GM18858 (cell line): ENCODE results near the gene PSMD11.
A peak's percentile ranks its signal among the peaks of the same experiment; 100 is the strongest.
"Not testable (repeated sequence)": the region's sequence is repeated elsewhere in the genome, so short reads cannot be mapped to it uniquely, and the experiment has no call there.

ENCODE experiments used
- ATAC-seq: cut with Tn5 transposase; IDR thresholded peaks from one replicate; pipeline ENCODE4 v1.9.1; 2021; ENCODE audit not compliant: unreplicated experiment

Gene PSMD11

DNA sequence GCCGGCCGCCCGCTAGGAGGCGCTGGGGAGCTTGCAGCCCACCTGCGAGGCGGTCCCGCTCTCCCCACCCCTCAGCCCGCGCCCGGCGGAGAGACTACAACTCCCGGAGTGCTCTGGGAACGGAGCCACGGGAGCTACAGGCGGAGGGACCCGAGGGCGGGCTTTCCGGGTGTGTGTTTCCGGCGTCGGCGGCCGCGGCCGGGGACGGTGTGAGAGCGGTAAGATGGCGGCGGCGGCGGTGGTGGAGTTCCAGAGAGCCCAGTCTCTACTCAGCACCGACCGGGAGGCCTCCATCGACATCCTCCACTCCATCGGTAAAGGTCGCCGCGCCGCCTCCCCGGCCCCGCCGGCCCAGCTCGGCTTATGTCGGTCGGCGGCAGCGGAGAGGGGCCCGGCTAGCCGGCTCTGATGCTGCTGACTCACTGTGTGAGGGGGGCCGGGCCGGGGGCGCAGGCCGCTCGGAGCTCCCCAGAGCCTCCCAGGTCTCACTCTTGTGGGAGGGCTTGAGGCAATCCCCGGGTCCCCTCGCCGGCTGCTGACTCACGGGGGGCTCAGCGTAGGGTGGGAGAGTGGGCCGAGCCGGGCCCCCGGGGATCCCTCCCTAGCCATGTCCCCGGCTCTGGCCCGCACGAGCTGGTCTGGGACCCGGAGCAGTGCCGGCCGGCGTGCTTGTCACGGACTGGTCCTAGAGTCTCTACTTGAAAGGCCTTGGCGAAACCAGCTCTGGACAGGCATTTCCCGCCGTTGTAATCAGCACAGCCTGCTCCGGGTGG lies at the start of gene PSMD11:
PSMD11 (plus strand) TSS at position 210 of the 773 bp plus-strand sequence; CDS start at position 224, 14 bp downstream.
- peak; percentile 82 for ATAC-seq

DNA sequence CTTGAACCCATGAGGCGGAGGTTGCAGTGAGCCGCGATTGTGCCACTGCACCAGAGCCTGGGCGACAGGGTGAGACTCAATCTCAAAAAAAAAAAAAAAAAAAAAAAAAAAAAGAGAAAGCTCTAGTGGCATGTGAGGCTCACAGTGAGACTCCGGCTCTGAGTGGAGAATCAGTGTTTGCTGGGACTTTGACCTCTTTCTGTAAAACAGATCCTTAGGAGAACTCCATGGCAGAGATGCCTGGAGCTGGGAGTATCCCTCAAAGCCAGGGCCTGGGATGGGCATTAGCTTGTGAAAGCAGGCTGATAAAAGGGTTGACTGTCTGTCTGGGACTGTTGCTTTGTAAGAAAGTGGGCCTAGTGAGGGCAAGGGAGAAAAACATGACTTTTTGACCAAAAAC lies 48.0 kb upstream of the PSMD11 start:
- ATAC-seq, result no peak

DNA sequence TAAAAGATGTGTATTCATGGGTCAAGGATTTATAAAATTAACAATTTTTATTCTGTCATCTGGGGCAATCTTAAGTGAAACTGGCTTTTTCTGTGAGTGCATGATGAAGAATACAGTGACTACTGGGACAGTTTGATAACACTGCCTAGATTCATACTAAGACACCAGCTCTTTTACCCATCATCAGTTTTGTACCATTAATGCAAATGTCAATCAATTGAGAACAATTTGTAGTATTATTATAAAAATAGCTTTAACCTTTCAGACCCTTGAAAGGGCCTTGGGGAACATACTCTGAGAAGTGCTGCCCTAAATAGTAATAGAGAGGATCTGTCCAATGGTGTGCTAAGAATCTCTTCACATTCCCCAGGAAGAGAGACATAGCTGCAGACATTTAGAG lies 45.4 kb upstream of the PSMD11 start:
- ATAC-seq, result no peak

- ATAC-seq, result not testable (repeated sequence)
Observed at GRCh38 chr17:32410085-32410484, 34.2 kb upstream of the PSMD11 start.

GRCh38 chr17:32426894-32427293 lies 17.4 kb upstream of the PSMD11 start:
- no peak for ATAC-seq

- no peak for ATAC-seq
Observed at GRCh38 chr17:32429598-32429997, 14.7 kb upstream of the PSMD11 start.

DNA sequence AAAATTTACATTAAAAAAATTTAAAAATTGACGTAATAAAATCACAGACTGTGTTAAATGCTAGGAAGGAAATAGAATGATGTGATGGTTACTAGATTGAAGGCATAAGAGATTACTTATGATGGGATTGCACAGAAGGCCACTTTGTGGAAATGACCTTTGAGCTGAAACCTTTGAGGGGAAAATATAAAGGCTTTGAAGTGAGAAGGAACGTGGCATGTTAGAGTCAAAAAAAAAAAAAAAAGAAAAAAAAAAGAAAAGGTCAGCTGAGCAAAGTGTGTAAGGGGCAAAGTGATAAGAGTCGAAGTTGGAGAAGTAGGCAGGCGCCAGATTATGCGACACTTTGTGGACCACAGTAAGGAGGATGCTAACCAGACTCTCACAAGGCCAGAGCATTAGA lies 3.6 kb upstream of the PSMD11 start:
- no peak for ATAC-seq

- no peak for ATAC-seq
Observed at GRCh38 chr17:32441886-32442285, 2.4 kb upstream of the PSMD11 start.

GRCh38 chr17:32443827-32444300 lies 446 bp upstream of the PSMD11 start:
- no peak for ATAC-seq

GRCh38 chr17:32445074-32445415 lies 735 bp downstream of the PSMD11 start:
- no peak for ATAC-seq

DNA sequence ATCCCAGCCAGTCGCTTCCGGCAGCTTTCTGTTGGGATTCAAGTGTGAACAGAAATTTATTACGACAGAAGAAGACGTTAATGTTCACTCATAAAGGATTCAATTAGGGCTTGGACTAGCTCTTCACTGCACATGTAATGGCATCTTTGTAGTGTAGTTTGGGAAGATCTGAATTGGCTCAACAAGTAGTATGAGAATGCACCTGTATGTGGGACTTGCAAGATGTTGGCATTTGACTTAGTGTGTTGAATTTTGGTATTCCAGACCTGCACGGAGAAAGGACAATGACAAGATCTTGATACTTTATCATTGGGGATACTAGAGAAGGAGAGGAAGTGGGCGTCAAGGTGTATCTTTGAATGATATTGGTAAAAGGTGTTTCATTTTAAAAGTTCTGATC lies 1.2 kb downstream of the PSMD11 start:
- ATAC-seq, result no peak

- ATAC-seq, result no peak
Observed at GRCh38 chr17:32445971-32446370, 1.7 kb downstream of the PSMD11 start.

DNA sequence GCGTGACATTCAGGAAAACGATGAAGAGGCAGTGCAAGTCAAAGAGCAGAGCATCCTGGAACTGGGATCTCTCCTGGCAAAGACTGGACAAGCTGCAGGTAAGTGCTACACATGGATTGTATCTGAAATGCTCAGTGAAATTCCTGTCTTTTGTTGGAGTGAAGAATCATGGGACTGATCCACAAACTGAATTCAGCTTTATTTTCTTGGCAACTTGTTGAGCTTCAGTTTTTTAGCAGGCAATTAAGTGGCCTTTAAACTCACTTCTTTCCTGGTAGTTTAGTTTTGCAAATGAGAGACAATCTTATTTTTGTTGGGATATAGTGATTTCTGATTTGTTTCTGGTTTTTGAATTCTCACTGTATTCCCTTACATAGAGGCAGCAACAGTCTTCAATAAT lies 2.6 kb downstream of the PSMD11 start:
- no peak for ATAC-seq

DNA sequence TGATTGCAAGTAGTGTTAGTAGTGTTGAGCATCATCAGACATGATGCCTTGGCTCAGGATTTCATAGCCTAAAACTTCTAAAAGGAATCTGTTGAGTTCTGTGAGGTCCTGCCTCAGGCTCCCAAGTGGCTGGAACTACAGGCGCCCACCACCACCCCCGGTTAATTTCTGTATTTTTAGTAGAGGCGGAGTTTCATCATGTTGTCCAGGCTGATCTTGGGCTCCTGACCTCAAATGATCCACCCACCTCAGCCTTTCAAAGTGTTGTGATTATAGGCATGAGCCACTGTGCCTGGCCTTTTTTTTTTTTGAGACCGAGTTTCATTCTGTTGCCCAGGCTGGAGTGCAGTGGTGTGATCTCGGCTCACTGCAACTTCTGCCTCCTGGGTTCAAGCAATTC lies 5.7 kb downstream of the PSMD11 start:
- no peak for ATAC-seq

GRCh38 chr17:32450379-32450778 lies 6.1 kb downstream of the PSMD11 start:
- not testable (repeated sequence) for ATAC-seq

DNA sequence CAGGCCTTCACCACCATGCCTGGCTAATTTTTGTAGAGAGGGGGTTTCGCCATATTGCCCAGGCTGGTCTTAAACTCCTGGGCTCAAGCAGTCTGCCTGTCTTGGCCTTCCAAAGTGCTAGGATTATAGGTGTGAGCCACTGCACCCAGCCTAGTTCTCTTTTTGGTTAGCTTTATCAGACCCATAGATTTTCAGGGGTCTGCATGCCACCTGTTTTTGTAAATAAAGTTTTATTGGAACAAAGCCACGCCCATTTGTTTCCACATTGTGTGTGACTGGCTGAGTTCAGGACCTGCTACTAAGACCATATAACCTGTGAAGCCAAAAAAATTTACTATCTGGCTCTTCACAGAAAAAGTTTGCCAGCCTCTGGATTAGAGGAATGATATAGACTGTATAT lies 7.6 kb downstream of the PSMD11 start:
- no peak for ATAC-seq

- ATAC-seq, result no peak
Observed at GRCh38 chr17:32452281-32452680, 8.0 kb downstream of the PSMD11 start.

- ATAC-seq, result no peak
Observed at GRCh38 chr17:32453370-32453769, 9.1 kb downstream of the PSMD11 start.

DNA sequence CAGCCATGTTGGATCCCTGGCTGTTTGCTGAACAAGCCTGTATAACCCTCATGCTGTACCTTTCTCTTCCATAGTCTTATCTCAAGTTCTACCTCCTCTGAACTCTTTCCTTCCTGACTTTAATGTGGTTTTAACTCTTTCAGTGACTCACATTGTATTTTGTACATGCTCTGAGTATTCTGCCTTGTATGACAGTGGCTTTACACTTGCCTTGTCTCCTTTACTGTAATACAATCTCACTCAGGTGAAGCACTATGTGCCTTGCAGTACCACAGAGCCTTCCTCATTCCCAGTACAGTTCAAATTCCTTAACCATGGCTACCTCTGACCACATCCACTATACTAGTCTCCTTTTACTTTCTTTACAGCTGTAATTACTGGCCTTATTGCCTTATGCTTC lies 14.1 kb downstream of the PSMD11 start:
- ATAC-seq, result no peak

- ATAC-seq, result no peak
Observed at GRCh38 chr17:32460054-32460453, 15.7 kb downstream of the PSMD11 start.

GRCh38 chr17:32461498-32461852 lies 17.2 kb downstream of the PSMD11 start:
- no peak for ATAC-seq

GRCh38 chr17:32461853-32462617 lies 17.7 kb downstream of the PSMD11 start:
- no peak for ATAC-seq
